ELR (cell line): ENCODE results near the gene PLSCR3.

Source experiments
- DNase-seq: peaks from one replicate; pipeline ENCODE4 v3.0.0-alpha.2; 2015; ENCODE audit warnings: low read depth

The PLSCR3 gene

DNA sequence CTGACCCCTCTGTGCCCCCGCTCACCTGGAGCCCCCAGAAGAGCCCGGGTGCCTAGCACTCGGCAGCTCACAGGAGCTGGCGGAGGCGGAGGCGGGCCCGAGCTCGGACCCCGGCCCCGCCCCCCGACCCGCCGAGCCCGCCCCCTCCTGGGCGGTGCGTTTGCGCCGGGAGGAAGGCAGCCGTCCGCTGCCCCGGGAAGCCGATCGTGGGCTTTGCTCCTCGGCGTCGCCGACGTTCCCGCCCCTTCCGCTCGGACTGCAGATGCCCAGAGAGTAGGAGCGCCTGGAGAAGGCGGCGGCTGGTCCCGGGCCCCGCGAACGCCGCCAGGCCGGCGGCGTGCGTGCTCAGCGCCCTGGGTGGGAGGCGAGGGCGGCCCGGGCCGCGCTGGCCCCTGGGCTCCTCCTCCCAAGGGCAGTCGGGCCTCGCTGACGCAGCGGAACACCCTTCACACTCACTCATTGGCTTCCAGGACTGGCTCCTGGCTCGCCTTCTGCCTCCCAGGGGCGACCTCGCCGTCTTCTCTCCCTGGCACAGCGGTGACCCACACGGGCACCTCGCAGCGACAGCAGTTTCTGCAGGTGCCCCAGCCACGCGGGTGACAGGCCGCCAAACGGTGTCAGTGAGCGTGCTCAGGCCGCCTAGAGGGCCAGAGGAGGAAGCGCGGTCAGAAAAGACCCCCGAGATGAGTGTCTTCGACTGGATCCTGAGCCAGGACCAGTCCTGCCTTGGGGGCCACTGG is at the start of gene PLSCR3:
TSS of gene PLSCR3 (minus strand) at position 74 of the 740 bp plus-strand sequence. CDS start 415 bp downstream, outside the sequence.
- peak; percentile 87 for DNase-seq

DNA sequence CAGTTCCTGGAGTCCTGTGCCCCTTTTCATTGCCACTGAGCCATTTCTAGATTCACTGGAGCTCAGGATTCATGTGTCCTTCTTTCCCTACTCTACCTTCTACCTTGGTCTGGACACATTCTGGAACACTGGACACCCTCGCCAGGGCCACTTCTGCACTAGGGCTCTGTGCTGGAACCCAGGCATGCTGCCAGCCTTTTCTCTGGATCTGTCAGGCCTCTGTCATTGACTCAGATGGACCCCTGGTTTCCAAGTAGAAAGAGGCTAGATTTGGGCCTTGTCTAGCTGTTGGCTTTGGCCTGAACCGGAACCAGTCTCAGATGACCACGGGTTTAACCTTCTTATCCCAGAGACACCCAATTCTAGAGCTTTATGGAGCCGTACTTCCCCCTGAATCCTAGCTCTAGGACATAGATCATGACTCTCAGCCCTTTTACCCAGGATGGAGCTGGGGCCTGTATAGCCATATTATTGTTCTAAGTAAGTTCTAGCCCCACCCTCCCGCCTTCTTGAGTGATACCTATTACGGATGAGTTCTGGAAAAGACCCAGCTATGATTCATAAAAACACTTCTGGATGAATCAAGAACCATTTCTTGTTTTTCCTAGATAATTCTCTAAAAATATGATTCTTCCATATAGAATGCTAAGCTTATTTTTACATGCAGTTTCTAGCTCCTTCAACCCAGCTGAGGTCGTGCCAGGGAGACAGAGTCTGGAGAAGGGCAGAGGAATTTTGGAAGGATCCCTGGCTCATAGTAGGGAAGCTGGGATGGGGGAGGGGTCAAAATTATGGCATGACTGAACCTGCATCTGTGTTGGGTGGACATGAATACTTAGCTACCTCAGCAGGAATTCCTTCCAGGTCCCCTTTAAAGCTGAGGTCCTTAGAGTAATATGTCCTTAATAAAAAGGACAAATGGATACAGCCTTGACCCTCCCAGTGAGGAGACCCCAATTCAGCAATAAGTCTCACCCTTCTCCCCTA is 49.5 kb upstream of the PLSCR3 start:
- peak; percentile 62 for DNase-seq

DNA sequence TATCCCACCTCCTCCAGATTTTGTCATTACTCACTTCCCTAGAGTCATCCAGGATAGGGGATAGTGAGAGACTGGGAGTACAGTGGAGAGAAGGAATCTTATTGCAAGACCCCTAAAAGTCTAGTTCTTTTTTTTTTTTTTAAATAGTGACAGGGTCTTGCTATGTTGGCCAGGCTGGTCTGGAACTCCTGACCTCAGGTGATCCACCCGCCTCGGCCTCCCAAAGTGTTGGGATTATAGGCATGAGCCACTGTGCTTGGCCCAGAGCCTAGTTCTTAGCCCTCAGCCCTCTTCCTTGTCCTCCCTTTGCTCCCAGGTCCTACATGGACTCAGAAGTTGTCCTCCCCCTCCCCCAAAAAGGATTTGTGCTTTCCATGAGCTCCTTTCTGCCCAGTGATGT is 47.8 kb upstream of the PLSCR3 start:
- no peak for DNase-seq

DNA sequence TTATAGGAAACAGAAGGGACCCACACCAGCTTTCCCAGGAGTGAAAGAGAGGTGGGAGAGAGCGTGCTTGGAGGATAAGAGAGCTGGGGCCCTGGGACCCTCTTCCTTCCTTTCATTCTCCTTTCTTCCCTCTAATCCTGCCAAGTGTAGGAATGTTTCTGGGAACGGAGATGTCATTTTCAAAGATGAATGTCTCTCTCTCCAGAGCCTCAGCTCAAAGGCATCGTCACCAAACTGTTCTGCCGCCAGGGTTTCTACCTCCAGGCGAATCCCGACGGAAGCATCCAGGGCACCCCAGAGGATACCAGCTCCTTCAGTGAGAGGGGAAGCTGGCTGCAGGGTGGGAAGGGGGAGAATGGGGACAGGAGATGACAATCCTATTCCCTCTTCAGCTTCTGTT is 46.9 kb upstream of the PLSCR3 start:
- DNase-seq: no peak

DNA sequence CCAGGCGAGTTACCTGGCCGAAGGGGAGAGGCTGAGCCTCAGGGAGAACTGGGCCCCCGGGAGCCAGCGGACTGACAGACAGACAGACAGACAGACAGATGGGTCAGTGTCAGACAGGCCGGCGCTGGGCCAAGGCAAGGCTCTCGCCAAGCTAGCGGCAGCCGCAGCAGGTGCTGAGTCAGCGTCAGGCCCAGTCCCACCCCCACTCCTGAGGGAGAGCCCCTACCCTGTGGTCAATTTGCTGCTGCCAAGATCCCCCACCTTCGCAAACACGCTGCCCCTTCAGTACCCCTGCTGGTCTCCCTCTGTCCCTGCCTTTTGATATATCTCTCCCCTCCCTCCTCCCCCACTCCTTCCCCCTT is 46.5 kb upstream of the PLSCR3 start:
- peak; percentile 35 for DNase-seq

DNA sequence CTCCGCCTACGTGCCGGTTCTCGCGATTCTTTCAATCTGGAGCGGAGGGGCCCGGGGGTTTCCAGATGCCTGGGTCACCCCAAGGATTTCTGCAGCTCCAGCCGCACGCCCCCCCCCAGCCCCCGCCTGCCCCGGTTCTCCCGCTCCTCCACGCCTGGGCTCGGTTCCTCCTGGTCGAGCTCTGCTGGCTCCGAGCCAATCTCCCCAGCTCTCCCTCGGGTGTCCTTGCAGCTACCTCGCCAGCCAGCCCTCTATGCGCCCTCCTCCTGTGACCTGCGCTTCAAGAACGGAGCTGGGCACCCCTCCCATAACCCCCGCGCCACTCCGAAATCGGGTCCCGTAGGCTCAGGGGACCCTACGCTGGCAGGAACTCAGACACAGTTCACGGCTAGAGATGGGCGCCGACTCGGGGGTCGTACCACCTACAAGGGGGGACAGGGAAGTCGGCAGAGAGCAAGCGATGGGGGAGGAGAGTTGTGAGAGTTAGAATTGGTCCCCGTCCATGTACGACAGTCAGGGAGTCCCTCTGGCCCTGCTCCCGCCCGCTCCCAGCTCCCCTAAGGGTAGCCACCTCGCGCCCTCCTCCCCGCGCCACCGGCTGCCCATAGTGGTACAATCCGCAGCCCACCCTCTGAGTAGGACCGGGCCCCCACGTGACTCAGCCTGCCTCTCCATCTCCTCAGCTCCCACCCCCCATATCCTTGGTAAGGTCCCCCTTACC is 45.9 kb upstream of the PLSCR3 start:
- DNase-seq: peak; percentile 35

DNA sequence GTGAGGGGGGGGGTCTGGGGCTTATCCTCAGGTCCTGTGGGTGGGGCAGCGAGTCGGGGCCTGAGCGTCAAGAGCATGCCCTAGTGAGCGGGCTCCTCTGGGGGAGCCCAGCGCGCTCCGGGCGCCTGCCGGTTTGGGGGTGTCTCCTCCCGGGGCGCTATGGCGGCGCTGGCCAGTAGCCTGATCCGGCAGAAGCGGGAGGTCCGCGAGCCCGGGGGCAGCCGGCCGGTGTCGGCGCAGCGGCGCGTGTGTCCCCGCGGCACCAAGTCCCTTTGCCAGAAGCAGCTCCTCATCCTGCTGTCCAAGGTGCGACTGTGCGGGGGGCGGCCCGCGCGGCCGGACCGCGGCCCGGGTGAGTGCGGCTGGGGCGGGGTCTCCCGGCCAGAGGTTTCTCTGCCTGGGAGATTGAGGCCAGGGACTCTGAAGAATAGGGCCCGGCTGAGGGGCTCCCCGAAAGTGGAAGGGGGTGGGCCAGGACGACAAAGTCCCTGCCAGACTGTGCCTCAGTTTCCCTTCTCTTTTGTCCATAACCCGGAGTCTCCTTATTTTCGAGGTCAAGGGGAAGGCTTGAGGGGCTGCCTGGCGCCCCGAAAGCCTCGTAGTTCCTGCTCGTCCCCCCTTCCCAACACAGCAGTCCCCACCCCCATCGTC is 45.3 kb upstream of the PLSCR3 start, which contains the start of gene FGF11:
TSS of gene FGF11 (plus strand) at position 51 of the 651 bp plus-strand sequence. CDS start at position 160, 109 bp downstream.
- DNase-seq: no peak

DNA sequence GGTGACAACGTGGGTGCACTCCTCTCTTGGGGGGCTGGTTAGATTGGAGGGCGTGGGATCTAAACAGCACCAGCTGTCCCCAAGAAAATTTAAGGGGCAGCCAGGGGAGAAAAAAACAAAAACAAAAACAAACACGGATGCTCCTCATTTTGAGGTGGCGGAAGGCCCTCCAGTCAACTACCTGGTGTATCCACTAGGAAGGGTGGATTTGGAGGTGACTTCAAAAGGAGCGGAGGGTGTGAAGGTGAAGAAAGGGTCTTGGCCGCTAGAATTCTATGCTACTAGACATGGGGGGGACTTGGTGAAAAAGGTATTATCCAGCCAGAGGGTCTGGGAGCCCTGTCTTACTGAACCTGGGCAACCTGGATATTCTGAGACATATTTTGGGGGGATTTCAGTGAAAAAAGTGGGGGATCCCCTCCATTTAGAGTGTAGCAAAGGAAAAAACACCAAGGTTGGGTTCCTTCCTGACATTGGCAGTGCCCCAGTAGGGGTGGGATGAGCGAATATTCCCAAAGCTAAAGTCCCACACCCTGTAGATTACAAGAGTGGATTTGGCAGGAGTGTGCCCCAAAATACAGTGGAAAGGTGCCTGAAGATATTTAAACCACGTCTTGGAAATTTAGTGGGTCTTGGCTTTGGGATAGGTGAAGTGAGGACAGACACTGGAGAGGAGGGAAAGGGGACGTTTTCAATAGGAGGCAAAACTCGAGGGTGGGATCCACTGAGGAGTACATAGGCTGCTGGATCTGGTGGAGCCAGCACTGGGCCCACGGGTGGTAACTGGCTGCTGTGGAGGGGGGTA is 44.5 kb upstream of the PLSCR3 start:
- DNase-seq: no peak

DNA sequence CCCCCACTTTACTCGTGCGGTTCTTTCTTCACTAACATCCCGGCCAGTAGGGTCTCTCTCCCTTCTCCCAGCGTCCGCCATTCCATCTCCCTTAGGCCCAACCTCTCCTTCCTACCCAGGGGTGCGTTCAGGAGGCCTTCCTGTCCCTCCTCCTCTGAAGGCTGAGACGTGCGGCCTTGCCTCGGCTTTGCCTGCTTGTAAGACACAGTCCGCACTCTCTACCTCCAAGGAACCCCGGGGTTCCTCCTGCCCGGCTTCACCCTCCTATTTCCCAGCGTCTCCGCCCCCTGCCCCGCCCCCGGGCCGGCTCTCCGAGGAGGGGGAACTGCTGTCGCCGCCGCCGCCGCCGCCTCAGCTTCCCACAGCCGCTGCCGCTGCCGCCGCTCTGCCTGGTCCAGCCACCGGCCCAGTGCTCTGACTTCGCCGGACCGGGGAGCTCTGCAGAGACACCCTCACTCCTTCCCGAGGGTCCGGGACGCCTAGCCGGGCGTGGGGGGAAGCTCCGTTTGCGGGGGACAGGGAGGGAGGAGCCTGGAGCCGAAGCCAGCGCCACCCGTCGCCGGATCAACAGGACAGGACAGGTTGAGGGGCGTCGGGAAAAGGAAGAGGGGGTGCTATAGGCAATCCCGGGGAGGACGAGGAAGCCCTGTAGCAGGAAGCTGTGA is 43.8 kb upstream of the PLSCR3 start:
- DNase-seq: no peak

DNA sequence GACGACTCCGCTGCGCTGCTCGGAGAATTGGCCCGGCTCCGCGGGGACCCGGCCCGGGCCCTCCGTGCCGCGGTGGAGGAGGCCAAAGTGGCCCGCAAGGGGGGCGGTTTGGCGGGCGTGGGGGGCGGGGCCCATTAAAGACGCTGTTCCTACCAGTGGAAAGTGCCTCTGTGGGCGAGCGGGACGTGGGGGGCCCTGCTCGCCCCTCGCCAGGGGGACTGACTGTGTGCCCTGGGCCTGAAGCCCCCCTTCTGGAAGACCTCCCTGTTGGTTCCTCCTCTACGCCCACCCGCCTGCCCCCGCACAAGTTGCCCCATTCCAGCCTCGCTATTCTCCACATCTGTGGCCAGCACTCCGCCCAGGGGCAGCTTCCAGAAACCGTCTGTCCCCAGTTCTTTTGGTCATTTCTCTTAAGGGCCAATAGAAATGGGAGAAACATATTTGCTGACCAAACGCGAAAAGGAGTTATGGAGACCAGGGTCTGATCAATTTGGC is 43.1 kb upstream of the PLSCR3 start:
- no peak for DNase-seq

DNA sequence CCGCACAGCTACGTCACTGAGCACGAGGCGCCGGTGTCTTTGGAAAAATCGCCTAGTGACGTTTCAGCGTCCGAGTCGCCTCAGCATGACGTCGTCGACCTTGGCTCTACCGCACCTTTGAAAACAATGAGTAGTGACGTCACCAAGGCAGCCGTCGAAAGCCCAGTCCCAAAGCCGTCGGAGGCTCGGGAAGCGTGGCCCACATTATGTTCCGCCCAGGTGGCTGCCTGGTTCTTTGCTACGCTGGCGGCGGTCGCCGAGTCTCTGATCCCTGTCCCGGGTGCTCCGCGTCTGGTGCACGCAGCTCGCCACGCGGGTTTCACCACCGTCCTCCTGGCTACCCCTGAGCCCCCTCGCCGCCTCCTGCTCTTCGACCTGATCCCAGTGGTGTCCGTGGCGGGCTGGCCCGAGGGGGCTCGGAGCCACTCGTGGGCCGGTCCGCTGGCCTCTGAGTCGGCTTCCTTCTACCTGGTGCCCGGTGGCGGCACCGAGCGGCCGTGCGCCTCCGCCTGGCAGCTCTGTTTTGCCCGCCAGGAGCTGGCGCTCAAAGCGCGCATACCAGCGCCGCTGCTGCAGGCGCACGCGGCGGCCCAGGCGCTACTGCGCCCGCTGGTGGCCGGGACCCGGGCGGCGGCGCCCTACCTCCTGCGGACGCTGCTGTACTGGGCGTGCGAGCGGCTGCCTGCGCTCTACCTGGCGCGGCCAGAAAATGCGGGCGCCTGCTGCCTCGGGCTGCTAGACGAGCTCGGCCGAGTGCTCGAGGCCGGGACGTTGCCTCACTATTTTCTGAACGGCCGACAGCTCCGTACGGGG is 42.4 kb upstream of the PLSCR3 start:
- DNase-seq: peak; percentile 85

DNA sequence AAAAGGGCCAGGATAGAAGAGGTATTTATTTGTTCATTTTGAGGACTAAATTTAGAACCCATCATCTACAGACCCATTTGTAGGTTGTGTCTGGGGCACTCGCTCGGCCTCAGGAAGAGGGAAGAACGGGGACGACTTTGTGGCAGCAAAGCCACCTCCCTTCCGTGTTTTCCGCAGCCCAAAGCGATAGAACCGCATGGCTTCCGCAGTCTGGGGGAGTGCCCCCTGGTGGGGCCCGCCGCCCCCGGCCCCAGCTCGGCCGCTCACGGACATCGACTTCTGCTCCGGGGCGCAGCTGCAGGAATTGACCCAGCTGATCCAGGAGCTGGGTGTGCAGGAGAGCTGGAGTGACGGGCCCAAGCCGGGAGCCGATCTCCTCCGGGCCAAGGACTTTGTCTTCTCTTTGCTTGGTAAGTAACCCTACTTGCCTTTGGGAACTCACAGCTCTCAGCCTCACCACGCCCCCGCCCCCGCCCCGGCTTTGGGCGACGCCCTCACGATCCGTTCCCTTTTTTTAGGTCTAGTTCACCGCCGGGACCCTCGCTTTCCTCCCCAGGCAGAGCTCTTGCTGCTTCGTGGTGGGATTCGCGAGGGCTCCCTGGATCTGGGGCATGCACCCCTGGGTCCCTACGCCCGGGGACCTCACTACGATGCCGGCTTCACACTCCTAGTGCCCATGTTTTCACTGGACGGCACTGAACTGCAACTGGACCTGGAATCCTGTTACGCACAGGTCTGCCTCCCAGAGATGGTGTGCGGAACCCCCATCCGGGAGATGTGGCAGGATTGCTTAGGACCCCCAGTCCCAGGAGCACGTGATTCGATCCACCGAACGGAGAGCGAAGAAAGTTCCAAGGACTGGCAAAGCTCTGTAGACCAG is 41.6 kb upstream of the PLSCR3 start:
- DNase-seq: peak; percentile 47

DNA sequence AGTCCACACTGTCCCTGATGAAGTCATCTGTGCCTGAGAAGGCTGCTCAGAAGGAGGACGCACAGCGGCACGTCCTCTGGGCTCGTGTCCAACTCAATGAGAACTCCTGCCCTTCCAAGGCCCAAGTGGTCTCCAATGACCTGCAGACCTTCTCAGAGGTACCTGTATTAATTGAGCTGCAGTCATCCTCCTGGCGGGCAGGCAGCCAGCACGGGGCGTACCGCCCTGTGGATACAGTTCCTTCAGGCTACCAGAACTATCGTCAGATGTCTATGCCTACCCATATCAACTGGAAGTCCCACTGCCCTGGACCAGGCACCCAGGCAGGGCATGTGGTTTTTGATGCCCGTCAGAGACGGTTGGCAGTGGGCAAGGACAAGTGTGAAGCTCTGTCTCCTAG is 38.0 kb upstream of the PLSCR3 start:
- no peak for DNase-seq

DNA sequence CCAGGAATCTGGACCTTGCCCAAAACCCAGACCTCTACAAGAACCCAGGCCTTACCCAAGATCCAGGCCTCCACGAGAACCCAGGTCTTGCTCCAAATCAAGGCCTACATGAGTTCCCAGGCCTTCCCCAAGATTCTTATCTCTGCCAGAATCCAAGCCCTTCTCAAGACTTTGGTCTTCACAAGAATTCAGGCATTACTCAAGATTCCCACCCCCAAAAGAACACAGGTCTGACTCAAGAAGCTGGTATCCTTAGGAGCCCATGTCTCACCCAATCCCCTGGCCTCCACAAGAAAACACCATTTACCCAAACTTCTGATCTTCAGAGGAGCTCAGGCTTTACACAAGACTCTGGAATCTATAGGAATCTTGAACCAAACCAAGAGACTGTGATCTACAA is 36.9 kb upstream of the PLSCR3 start:
- no peak for DNase-seq

DNA sequence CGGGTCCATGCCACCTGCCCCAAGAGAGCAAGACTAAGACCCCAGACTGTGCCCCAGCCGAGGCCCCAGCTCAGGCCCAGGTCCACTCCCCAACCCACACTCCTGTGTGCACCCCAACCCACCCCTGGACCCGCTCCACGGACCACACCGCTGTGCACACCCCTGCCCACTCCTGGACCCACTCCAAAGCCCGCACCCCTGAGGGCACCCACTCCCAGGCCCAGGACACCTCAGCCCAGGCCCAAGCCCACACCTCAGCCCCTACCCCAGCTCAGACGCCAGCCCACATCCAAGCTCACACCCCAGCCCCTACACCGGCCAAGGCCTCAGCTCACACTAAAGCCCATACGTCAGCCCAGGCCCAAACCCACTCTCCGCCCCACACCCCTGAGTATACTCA is 35.4 kb upstream of the PLSCR3 start:
- DNase-seq: no peak

DNA sequence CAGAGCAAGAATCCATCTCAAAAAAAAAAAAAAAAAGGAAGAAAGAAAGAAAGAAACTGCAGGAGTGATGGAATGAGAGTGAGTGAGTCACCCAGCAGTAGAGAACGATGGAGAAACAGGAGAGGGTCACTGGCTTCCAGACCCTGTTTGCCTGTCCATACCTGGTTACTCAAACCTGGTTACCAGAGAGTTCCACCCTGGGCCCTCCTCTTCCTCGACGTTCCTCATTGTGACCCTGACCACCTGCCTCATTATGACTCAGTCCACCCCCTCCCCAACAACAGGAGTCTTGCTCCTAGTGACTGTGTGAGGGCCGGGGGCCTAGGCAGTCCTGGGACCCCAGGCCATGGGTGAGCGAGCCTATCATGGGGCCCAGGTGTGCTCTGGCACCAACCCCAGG is 34.2 kb upstream of the PLSCR3 start, which contains the start of gene SPEM3:
TSS of gene SPEM3 (plus strand) at position 301 of the 400 bp plus-strand sequence. CDS start at position 347, 46 bp downstream.
- DNase-seq: no peak

DNA sequence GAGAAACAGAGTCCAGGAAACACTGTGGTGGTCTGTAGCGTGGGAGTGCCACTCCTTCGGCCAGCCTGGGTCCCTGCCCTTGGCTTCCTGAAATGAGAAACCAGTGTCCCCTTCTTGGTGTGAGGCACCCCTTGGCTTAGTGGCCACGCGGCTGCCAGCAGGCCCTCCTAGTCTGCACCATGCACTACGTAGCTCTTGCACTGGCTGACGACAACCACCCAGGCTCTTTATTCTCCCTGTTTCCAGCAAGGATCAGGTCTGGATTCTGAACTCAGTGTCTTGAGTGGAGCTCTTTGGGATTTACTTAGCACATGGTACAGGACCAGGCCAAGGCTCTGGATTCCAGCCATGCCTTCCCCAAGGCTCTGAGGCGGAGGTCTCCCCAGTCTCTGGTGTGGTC is 33.2 kb upstream of the PLSCR3 start:
- DNase-seq: no peak

DNA sequence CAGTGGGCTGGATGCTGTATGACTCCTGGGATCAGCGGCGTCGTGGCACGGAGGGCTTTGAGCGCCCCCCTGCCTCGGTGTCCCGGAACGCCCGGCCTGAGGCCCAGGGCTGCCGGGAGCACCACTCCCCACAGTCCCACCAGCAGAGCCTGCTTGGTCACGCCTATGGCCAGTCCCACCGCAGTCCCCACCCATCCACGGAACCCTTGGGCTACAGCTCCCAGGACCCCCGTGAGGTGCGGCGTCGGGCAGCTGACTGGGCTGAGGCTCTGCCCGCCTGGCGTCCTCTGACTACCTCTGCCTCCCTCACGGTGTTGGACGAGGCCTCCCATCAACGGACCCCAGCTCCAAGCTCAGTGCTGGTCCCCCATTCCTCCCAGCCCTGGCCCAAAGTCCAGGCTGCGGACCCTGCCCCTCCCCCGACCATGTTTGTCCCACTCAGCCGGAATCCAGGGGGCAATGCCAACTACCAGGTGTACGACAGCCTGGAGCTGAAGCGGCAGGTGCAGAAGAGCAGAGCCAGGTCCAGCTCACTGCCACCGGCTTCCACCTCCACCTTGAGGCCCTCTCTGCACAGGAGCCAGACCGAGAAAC is 32.7 kb upstream of the PLSCR3 start:
- DNase-seq: no peak
